Activated T-helper 17 cell treated with anti-CD3 and anti-CD28 coated beads, Interleukin-2, amount 50 U/mL, for 72 hours (primary cell): Measurements from ENCODE around the gene CCDC158. TPM values are rescaled to one million over a fixed set of nuclear protein-coding genes. Genes with fewer than 3 reads are reported as not detected.
"Not testable (repeated sequence)": the region's sequence is repeated elsewhere in the genome, so short reads cannot be mapped to it uniquely, and the experiment has no call there.

Experiments
- ATAC-seq: fragments of 150-1000 bp; cut with Tn5 transposase; replicated peaks from 2 replicates; pipeline ENCODE4 v1.10.0; 2021; ENCODE audit warnings: mild to moderate bottlenecking, moderate library complexity
- H3K27ac Mint-ChIP-seq: one replicate; pipeline ENCODE4 v1.8.0; 2022; ENCODE audit warnings: mixed read lengths
- H3K27me3 Mint-ChIP-seq: one replicate; pipeline ENCODE4 v1.8.0; 2022; ENCODE audit warnings: mixed read lengths
- H3K36me3 Mint-ChIP-seq: one replicate; pipeline ENCODE4 v1.8.0; 2022; ENCODE audit warnings: low read depth, mild to moderate bottlenecking, mixed read lengths
- H3K4me1 Mint-ChIP-seq: one replicate; pipeline ENCODE4 v1.8.0; 2022; ENCODE audit warnings: mixed read lengths
- H3K4me3 Mint-ChIP-seq: one replicate; pipeline ENCODE4 v1.8.0; 2022; ENCODE audit warnings: mild to moderate bottlenecking, mixed read lengths
- H3K9me3 Mint-ChIP-seq: one replicate; pipeline ENCODE4 v1.8.0; 2022; ENCODE audit warnings: mixed read lengths
- total RNA-seq, 2 donors: library from RNA; stranded (reverse); gene quantifications; one replicate each; pipeline ENCODE4 v1.2.3, GENCODE V29; 2022

Gene CCDC158
- total RNA-seq, 2 donors from 2014 or later, result not detected

DNA sequence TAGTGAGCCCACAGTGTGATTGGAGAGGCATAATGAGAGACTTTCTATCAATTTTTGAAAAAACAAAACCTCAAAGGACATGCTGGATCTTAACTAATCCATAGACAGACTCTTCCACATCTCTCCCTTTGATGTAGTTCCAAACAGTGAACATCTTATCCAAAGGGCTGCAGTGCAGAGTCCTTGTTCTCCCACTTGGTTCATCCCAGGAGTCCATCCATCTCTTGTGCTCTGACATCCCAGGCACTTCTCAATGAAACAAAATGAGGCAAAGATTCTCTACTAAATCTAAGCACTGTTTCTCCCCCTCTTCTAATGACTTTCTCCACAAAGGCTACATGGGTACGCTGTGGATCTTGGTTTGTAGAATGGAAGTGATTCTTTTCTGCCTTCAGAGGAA is 22.4 kb upstream of the CCDC158 start:
- Mint-ChIP-seq H3K9me3 (no peaks in the 10 kb centered on the region), H3K36me3 (no peaks in the 10 kb centered on the region), H3K4me3 (no peak overlapping the region), H3K4me1 (no peaks in the 10 kb centered on the region), H3K27me3 (peaks cover 21% of the 10 kb centered on the region), H3K27ac (no peak overlapping the region)
- no peak for ATAC-seq

DNA sequence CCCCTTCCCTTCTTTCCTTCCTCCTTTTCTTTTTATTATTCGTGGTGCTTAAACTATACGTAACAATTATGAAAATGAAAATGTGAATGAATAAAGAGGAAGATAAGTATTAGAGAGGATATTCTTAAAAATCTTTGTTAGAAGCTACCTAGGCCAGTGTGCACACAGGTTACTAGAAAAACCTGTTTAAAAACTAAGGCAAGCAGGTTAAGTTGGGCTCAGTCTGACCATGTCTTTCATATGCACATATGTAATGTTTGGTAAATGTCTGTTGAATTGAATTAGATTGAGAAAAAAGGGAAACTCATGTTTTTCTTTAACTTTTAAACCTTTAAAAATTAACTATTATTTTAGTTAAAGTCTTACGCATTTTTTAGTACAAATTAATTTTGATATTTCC is 21.9 kb upstream of the CCDC158 start:
- Mint-ChIP-seq H3K4me1 (no peaks in the 10 kb centered on the region), H3K4me3 (no peak overlapping the region), H3K27me3 (peaks cover 22% of the 10 kb centered on the region), H3K9me3 (no peaks in the 10 kb centered on the region), H3K36me3 (no peaks in the 10 kb centered on the region), H3K27ac (no peak overlapping the region)
- ATAC-seq, result no peak

DNA sequence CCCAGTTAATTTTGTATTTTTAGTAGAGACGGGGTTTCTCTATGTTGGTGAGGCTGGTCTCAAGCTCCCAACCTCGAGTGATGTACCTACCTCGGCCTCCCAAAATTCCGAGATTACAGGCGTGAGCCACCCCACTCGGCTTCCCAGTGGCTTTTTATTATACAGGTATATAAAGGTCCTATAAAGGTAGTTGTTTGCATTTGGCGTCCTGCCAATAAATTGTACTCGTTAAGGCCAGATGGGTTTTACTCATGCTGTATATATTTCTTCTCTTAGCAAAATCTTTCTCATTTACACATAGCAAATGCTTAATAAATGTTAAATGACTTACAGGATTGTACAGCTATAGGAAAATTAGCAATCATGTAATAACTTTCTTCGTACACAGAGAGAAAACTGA is 20.9 kb upstream of the CCDC158 start:
- H3K4me1 Mint-ChIP-seq, result no peaks in the 10 kb centered on the region
- H3K9me3 Mint-ChIP-seq, result no peaks in the 10 kb centered on the region
- no peak overlapping the region for H3K27ac Mint-ChIP-seq
- H3K4me3 Mint-ChIP-seq, result no peak overlapping the region
- peaks cover 28% of the 10 kb centered on the region for H3K27me3 Mint-ChIP-seq
- ATAC-seq, result no peak
- no peaks in the 10 kb centered on the region for H3K36me3 Mint-ChIP-seq

DNA sequence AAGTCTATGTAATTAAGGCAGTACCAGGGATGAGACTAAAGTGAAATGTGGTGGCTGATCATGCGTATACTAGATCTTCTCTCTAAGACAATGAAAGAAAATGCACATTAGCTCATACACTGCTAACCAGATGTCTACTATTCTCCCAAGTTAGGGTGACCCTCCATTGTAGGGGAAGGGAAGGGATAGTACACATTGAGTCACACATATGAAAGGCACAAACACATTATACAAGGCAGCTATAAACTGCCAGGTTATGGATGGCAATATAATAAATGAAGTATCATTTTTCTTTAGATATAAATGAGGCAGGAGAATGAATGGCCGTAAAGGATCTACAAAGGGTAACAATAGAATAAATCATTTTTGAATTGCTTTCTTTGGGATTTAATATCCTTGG is 18.6 kb upstream of the CCDC158 start:
- H3K36me3 Mint-ChIP-seq, result no peaks in the 10 kb centered on the region
- no peak overlapping the region for H3K4me3 Mint-ChIP-seq
- H3K4me1 Mint-ChIP-seq, result no peaks in the 10 kb centered on the region
- no peak overlapping the region for H3K27ac Mint-ChIP-seq
- ATAC-seq, result no peak
- H3K9me3 Mint-ChIP-seq, result no peaks in the 10 kb centered on the region
- H3K27me3 Mint-ChIP-seq, result peaks cover 38% of the 10 kb centered on the region

DNA sequence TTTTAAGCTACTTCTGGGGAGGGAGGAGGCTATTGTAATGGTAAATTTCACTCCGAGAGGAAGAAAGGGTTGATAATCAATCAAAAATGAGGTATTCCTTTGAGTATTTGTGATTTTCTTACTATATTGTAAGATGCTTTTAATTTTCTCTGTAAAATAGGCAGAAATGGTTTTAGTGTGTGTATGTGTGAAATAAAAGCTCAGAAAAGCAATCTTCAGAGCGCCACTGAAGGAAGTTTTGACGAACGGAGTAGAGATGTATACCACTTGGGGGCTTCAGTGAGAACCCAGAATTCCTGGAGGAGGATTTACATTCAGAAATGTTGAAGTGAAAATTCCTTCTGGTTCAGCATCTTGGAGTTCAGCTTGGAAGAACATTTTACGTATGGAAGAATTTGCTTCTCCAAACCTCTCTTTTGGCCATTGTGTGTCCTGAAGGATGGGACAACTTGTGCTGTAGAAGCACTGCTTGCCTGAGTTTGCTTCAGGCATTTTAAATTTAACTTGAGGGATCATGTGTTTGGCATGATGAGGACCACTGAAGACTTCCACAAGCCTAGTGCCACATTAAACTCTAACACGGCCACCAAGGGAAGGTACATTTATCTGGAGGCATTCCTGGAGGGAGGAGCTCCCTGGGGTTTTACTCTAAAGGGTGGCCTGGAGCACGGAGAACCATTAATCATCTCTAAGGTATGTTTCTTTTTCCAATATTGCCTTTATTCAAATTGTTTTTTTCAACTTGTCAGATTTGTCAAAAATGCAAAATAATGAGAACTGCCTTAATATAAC is 14.8 kb upstream of the CCDC158 start:
- no peaks in the 10 kb centered on the region for H3K4me1 Mint-ChIP-seq
- H3K9me3 Mint-ChIP-seq, result no peaks in the 10 kb centered on the region
- H3K4me3 Mint-ChIP-seq, result no peak overlapping the region
- no peaks in the 10 kb centered on the region for H3K36me3 Mint-ChIP-seq
- peaks cover 35% of the 10 kb centered on the region for H3K27me3 Mint-ChIP-seq
- no peak overlapping the region for H3K27ac Mint-ChIP-seq
- no peak for ATAC-seq

DNA sequence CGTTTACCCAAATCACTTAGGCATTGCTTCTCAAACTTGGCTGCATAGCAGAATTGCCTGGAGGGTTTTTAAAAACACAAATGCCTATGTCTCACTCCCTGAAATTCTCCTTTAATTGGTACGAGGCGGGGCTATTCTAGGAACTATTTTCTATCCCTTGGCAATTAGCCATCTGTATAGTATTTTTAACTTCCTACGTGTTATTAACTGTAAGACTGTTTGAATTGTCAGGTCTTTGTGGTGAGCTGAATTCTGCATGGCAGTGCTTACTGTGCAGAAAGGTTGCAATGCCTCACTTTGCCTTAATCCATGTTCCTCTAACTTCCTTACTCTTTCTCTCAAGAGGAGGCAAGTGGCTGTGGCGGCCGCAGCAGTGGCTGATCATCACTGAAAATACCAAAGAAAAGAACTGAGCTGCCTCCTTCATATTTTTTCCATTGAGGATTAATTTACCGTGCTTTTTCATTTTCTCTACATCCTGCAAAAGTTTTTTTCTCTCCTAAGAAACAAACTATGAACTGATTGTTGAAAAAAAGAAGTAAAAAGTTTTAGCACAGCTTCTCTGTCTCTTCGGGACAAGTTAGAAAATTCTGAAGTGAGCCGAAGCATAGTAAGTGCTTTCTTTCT is 14.1 kb upstream of the CCDC158 start, which contains the start of gene SHROOM3:
SHROOM3 (plus strand) TSS at position 329 of the 627 bp plus-strand sequence. CDS start 824 bp downstream, outside the sequence.
- H3K27me3 Mint-ChIP-seq, result peaks cover 33% of the 10 kb centered on the region
- no peak within 1 kb of the TSS for H3K27ac Mint-ChIP-seq
- no peaks in the 10 kb centered on the region for H3K36me3 Mint-ChIP-seq
- H3K4me3 Mint-ChIP-seq, result no peak within 1 kb of the TSS
- no peak for ATAC-seq
- H3K4me1 Mint-ChIP-seq, result no peaks in the 10 kb centered on the region
- H3K9me3 Mint-ChIP-seq, result no peaks in the 10 kb centered on the region

DNA sequence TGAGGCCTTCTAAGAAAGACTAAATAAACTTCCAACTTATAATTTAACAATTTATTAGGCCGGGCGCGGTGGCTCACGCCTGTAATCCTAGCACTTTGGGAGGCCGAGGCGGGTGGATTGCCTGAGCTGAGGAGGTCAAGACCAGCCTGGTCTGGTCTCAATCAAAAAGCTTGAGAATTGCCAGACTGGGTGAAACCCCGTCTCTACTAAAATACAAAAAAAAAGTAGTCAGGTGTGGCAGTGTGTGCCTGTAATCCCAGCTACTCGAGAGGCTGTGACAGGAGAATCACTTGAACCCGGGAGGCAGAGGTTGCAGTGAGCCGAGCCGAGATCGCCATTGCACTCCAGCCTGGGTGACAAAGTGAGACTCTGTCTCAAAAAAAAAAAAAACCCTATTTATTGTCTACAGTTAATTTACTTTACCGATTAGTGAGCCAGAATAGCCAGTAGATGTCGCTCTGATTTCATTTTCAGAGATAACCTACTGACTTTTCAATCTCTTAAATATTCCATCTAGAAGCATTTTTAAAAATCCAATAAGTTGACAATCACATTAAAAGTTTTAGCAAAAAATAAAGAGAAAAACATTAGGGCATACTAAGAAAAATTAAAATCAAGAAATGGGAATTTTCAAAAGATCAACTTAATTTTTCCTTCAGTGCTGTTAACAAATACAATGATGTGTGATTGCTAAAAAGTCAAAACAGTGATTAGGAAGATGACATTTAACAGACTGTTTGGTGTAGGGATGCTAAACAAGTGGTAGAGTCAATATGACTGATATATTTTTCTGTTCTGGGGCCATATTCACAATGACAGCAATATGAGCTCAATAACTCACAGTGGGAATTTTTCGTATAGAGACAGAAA is 9.8 kb upstream of the CCDC158 start:
- no peaks in the 10 kb centered on the region for H3K4me1 Mint-ChIP-seq
- no peaks in the 10 kb centered on the region for H3K36me3 Mint-ChIP-seq
- peaks cover 15% of the 10 kb centered on the region for H3K27me3 Mint-ChIP-seq
- no peak overlapping the region for H3K27ac Mint-ChIP-seq
- no peak overlapping the region for H3K4me3 Mint-ChIP-seq
- H3K9me3 Mint-ChIP-seq, result no peaks in the 10 kb centered on the region
- no peak for ATAC-seq

DNA sequence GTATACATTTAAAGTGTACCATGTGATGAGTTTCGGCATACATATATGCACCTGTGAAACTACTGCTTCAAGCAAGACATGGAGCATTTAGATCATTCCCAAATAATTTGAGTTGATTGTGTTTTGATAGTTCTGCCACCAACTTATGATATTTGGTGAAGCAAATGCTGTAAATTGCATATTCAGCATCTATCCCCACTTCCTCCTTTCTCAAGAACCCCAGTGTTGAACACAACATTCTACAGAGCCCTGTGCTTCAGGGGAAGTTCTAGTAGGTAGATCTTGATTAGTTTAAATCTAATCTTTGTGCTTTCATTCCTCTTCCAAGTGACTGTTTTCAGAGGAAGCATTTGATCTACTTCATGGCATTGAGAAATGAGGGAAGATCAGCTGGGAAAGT is 8.7 kb upstream of the CCDC158 start:
- H3K9me3 Mint-ChIP-seq, result no peaks in the 10 kb centered on the region
- no peak overlapping the region for H3K4me3 Mint-ChIP-seq
- no peaks in the 10 kb centered on the region for H3K4me1 Mint-ChIP-seq
- peaks cover 6% of the 10 kb centered on the region for H3K27me3 Mint-ChIP-seq
- no peak for ATAC-seq
- no peaks in the 10 kb centered on the region for H3K36me3 Mint-ChIP-seq
- H3K27ac Mint-ChIP-seq, result no peak overlapping the region

DNA sequence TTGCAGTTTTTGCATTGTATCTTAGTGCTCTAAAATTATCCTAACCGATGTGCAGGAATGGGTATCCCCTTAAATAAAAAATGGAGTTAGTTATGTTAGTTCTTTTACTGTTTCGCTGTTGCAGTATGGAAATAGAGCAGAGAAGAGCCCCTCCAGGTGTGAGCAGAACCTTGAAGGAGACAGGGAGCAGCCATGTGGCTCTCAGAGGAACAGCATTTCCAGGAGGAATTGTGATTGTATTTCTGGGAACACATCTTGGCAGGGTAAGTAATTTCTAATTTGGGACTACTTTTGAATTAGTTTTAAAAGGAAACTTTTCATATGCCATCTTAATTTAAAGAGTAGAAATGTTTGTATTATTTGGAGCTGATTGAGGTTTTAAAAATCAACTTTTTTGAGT is 5.3 kb upstream of the CCDC158 start:
- no peaks in the 10 kb centered on the region for H3K9me3 Mint-ChIP-seq
- peaks cover 14% of the 10 kb centered on the region for H3K27me3 Mint-ChIP-seq
- ATAC-seq, result no peak
- H3K4me1 Mint-ChIP-seq, result no peaks in the 10 kb centered on the region
- H3K27ac Mint-ChIP-seq, result no peak overlapping the region
- no peak overlapping the region for H3K4me3 Mint-ChIP-seq
- no peaks in the 10 kb centered on the region for H3K36me3 Mint-ChIP-seq

DNA sequence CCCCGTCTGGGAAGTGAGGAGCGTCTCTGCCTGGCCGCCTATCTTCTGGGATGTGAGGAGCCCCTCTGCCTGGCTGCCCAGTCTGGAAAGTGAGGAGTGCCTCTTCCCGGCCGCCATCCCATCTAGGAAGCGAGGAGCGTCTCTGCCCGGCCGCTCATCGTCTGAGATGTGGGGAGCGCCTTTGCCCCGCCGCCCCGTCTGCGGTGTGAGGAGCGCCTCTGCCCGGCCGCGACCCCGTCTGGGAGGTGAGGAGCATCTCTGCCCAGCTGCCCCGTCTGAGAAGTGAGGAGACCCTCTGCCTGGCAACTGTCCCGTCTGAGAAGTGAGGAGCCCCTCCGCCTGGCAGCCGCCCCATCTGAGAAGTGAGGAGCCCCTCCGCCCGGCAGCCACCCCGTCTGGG is 2.2 kb upstream of the CCDC158 start:
- not testable (repeated sequence) for ATAC-seq, H3K9me3 Mint-ChIP-seq, H3K4me3 Mint-ChIP-seq, H3K36me3 Mint-ChIP-seq, H3K27ac Mint-ChIP-seq, H3K4me1 Mint-ChIP-seq
- H3K27me3 Mint-ChIP-seq, result peaks cover 28% of the 10 kb centered on the region

DNA sequence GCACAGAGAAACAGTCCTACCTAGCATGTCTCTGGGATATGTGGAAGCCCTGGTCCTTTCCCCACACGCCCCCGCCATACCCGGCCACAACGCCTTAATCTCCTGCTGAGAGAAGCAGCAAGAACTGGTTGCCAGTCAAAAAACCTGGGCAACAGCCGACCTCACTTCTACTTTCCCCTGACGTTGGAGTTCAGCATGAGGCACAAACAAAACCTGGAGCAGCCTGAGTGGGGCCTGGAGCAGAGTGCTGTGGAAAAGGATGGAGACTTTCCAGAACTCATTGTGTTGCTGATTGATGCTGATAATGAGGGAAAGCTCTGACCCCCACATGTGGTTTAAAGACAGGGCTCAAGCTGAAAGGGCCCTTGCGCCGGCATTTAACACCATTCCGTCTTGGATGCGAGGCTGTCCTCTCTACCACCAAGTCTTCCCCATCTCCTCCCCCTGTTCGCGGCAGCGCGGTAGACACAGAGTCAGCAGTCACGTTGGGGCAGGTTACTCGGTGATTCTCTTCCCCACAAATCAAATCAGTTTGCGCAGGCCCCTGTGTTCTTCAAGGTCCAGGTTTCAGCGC is 666 bp downstream of the CCDC158 start:
- Mint-ChIP-seq H3K4me1 (no peaks in the 10 kb centered on the region), H3K36me3 (no peaks in the 10 kb centered on the region), H3K4me3 (peak overlapping the region; percentile 44), H3K9me3 (no peaks in the 10 kb centered on the region), H3K27me3 (peaks cover 28% of the 10 kb centered on the region), H3K27ac (no peak overlapping the region)
- ATAC-seq, result no peak

DNA sequence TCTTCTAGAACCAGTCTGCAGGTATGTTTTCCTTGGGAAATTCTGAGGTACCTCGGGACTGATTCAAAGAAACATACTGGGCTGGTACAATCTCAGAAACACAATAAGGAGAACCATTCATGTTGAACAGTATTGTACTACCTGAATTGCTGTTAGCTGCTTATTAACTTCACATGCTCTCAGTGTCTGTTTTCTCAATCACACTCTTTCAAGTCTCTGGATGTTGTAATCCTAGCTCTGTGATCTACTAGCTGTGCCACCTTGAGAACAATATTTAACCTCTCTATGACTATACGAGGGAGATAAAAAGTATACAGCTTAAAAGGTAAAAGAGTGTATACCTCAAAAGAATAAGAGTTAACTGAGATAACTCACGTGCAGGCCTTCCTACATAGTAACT is 10.3 kb downstream of the CCDC158 start:
- no peaks in the 10 kb centered on the region for H3K27me3 Mint-ChIP-seq
- ATAC-seq, result no peak

DNA sequence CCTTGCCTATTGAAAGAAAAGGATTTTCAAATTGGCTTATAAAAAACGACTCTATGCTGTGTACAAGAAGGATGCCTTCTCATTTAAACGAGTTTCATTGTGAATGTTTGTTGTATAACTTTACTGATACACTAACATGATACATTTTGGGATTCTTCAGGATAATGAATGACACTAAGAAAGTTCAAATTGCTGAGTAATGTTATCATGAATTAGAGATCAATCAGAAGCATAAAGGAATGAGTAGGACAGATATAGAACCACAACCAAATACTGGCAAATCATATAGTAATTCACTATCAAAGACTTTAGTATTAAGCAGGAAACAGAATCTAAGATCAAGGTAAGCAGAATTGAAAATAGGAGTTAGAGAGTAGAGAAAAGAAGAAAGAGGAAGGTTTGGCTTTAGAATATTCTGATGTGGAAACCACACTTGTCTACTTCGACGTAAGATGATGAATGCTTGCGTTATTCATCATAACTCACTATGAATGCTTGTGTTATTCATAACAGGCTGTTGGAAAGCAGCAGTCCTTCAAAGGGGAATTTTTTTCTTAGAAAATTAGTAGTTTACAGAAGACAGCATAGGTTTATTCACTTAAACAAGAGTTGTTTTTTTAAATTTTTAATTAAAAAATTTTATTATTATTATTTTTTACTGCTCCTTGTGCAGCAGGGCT is 13.4 kb downstream of the CCDC158 start:
- Mint-ChIP-seq H3K27me3 (peaks cover 10% of the 10 kb centered on the region), H3K36me3 (no peaks in the 10 kb centered on the region), H3K27ac (no peak overlapping the region), H3K4me3 (no peak overlapping the region), H3K9me3 (no peaks in the 10 kb centered on the region), H3K4me1 (no peaks in the 10 kb centered on the region)
- ATAC-seq, result peak; percentile 91

More for the DNA sequence above, 10.3 kb downstream of the CCDC158 start:
- H3K9me3 Mint-ChIP-seq, result no peaks in the 10 kb centered on the region
- no peaks in the 10 kb centered on the region for H3K4me1 Mint-ChIP-seq
- no peaks in the 10 kb centered on the region for H3K36me3 Mint-ChIP-seq
- no peak overlapping the region for H3K4me3 Mint-ChIP-seq
- no peak overlapping the region for H3K27ac Mint-ChIP-seq

DNA sequence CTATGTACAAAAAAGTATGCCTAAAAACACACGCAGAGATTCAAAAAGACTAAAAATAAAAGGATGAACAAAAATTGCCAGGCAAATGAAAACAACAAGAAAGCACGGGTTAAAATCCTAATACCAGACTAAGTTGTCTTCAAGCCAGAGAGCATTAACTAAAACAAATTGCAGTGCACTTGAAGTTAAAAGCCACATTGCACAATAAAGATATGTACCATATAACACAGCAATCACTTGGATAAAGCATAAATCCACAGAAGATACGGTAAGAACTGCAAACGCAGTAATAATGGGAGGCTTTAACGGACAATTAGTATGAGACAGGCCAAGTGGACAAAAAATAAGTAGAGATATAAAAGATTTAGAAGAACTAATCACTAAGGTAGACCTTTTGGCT is 14.9 kb downstream of the CCDC158 start:
- H3K36me3 Mint-ChIP-seq, result no peaks in the 10 kb centered on the region
- no peaks in the 10 kb centered on the region for H3K9me3 Mint-ChIP-seq
- no peaks in the 10 kb centered on the region for H3K4me1 Mint-ChIP-seq
- no peak for ATAC-seq
- peaks cover 18% of the 10 kb centered on the region for H3K27me3 Mint-ChIP-seq
- no peak overlapping the region for H3K4me3 Mint-ChIP-seq
- H3K27ac Mint-ChIP-seq, result no peak overlapping the region
